GM23338 (cell line): ENCODE measurements around the gene DIO2. TPM values are rescaled to one million over a fixed set of nuclear protein-coding genes. Genes with fewer than 3 reads are reported as not detected.

Experiments
- ATAC-seq: fragments of 200-7000 bp; cut with Tn5 transposase; 3 replicates; pipeline ENCODE4 v1.9.1; 2020
- DNase-seq: peaks from one replicate; pipeline ENCODE4 v3.0.0-alpha.2; 2015; ENCODE audit warnings: low spot score
- H2AFZ ChIP-seq: fragments of 200-600 bp; sonication (generic); 2 replicates; pipeline ENCODE4 v1.8.0; 2016; ENCODE audit warnings: antibody characterized with exemption, mild to moderate bottlenecking, moderate library complexity
- H3F3A ChIP-seq: fragments of 200-600 bp; sonication (generic); replicated peaks from 2 replicates; pipeline ENCODE4 v1.8.0; 2017; ENCODE audit warnings: antibody characterized with exemption, mixed run types, low read depth
- H3K27ac ChIP-seq: fragments of 200-600 bp; sonication (generic); 2 replicates; pipeline ENCODE4 v1.6.1; 2016; ENCODE audit warnings: low read depth
- H3K27me3 ChIP-seq: fragments of 200-600 bp; sonication (generic); 2 replicates; pipeline ENCODE4 v1.8.0; 2016; ENCODE audit warnings: mild to moderate bottlenecking, mixed run types, moderate library complexity; ENCODE audit not compliant: insufficient read depth
- H3K36me3 ChIP-seq: fragments of 200-600 bp; sonication (generic); 2 replicates; pipeline ENCODE4 v1.8.0; 2016; ENCODE audit warnings: mild to moderate bottlenecking; ENCODE audit not compliant: insufficient read depth
- H3K4me1 ChIP-seq: fragments of 200-600 bp; sonication (generic); 2 replicates; pipeline ENCODE4 v1.8.0; 2016; ENCODE audit warnings: mild to moderate bottlenecking, moderate library complexity; ENCODE audit not compliant: insufficient read depth
- H3K4me2 ChIP-seq: fragments of 200-600 bp; sonication (generic); 2 replicates; pipeline ENCODE4 v1.7.1; 2017; ENCODE audit warnings: mixed run types
- H3K4me3 ChIP-seq: fragments of 200-600 bp; sonication (generic); 2 replicates; pipeline ENCODE4 v1.6.1; 2016; ENCODE audit warnings: mixed run types
- H3K79me2 ChIP-seq: fragments of 200-600 bp; sonication (generic); replicated peaks from 2 replicates; pipeline ENCODE4 v1.8.0; 2017; ENCODE audit warnings: mild to moderate bottlenecking; ENCODE audit not compliant: insufficient read depth
- H3K9me2 ChIP-seq: fragments of 200-600 bp; sonication (generic); 2 replicates; pipeline ENCODE4 v1.8.0; 2017; ENCODE audit not compliant: insufficient read depth
- H4K20me1 ChIP-seq: fragments of 200-600 bp; sonication (generic); replicated peaks from 2 replicates; pipeline ENCODE4 v1.8.0; 2017; ENCODE audit warnings: mild to moderate bottlenecking; ENCODE audit not compliant: insufficient read depth
- H3K27ac Mint-ChIP-seq: 2 replicates; pipeline ENCODE4 v1.8.0; 2020; ENCODE audit warnings: inconsistent platforms, mild to moderate bottlenecking, moderate library complexity, mixed read lengths
- H3K27me3 Mint-ChIP-seq: 3 replicates; pipeline ENCODE4 v1.8.0; 2022; ENCODE audit warnings: low read depth, mild to moderate bottlenecking, moderate library complexity, mixed read lengths, inconsistent platforms; ENCODE audit not compliant: insufficient read depth, poor library complexity
- H3K36me3 Mint-ChIP-seq: 3 replicates; pipeline ENCODE4 v1.8.0; 2021; ENCODE audit warnings: low read depth, mild to moderate bottlenecking, inconsistent platforms, moderate library complexity, mixed read lengths
- H3K4me1 Mint-ChIP-seq: 3 replicates; pipeline ENCODE4 v1.8.0; 2020; ENCODE audit warnings: mild to moderate bottlenecking, inconsistent platforms, mixed read lengths
- H3K4me3 Mint-ChIP-seq: 3 replicates; pipeline ENCODE4 v1.8.0; 2021; ENCODE audit warnings: moderate library complexity, mild to moderate bottlenecking, inconsistent platforms, mixed read lengths
- H3K9me3 Mint-ChIP-seq: 3 replicates; pipeline ENCODE4 v1.8.0; 2020; ENCODE audit warnings: moderate library complexity, mild to moderate bottlenecking, inconsistent platforms, mixed read lengths
- CREB1 ChIP-seq: fragments of 250-450 bp; sonication (Bioruptor Pico); IDR thresholded peaks from 2 replicates; pipeline ENCODE4 v1.5.0; 2020; ENCODE audit warnings: low read depth, mild to moderate bottlenecking, moderate library complexity
- CTCF ChIP-seq, 2 experiments: fragments of 200-600 bp in 1 of 2; sonication (generic) in 1 of 2; conservative IDR thresholded peaks; 2 replicates each; pipeline versions ENCODE4 v1.5.1 to v1.6.1; 2016 to 2017; ENCODE audit warnings: antibody characterized with exemption in 2 of 2, low read depth in 2 of 2, mild to moderate bottlenecking in 2 of 2, moderate library complexity in 1 of 2
- ETS1 ChIP-seq: IDR thresholded peaks from 2 replicates; pipeline ENCODE4 v1.6.1; 2016; ENCODE audit warnings: antibody characterized with exemption
- EZH2 ChIP-seq: fragments of 200-600 bp; sonication (generic); IDR thresholded peaks from one replicate; pipeline ENCODE4 v1.8.0; 2017; ENCODE audit warnings: antibody characterized with exemption, mild to moderate bottlenecking, low read depth; ENCODE audit not compliant: unreplicated experiment
- EZH2phosphoT487 ChIP-seq: fragments of 200-600 bp; sonication (generic); IDR thresholded peaks from one replicate; pipeline ENCODE4 v1.8.1; 2018; ENCODE audit warnings: antibody characterized with exemption; ENCODE audit not compliant: unreplicated experiment
- JUNB ChIP-seq: IDR thresholded peaks from one replicate; pipeline ENCODE4 v1.6.1; 2016; ENCODE audit warnings: antibody characterized with exemption; ENCODE audit not compliant: unreplicated experiment
- NANOG ChIP-seq: IDR thresholded peaks from 2 replicates; pipeline ENCODE4 v1.6.1; 2016; ENCODE audit warnings: antibody characterized with exemption, borderline replicate concordance
- POLR2AphosphoS5 ChIP-seq: IDR thresholded peaks from 2 replicates; pipeline ENCODE4 v1.6.1; 2016; ENCODE audit warnings: antibody characterized with exemption, low read depth
- REST ChIP-seq: IDR thresholded peaks from one replicate; pipeline ENCODE4 v1.6.1; 2018; ENCODE audit warnings: antibody characterized with exemption; ENCODE audit not compliant: unreplicated experiment
- STAT1 ChIP-seq: IDR thresholded peaks from one replicate; pipeline ENCODE4 v1.6.1; 2016; ENCODE audit warnings: antibody characterized with exemption; ENCODE audit not compliant: unreplicated experiment
- ZNF114 ChIP-seq: fragments of 250-450 bp; sonication (Bioruptor Pico); IDR thresholded peaks from 2 replicates; pipeline ENCODE4 v1.5.0; 2020; ENCODE audit warnings: mild to moderate bottlenecking, moderate library complexity
- ZNF331 ChIP-seq: fragments of 250-450 bp; sonication (Bioruptor Pico); IDR thresholded peaks from 2 replicates; pipeline ENCODE4 v1.5.0; 2020; ENCODE audit warnings: low read depth, mild to moderate bottlenecking, moderate library complexity
- ZNF462 ChIP-seq: fragments of 250-450 bp; sonication (Bioruptor Pico); IDR thresholded peaks from 2 replicates; pipeline ENCODE4 v1.5.0; 2020; ENCODE audit warnings: mild to moderate bottlenecking, moderate library complexity
- polyA plus RNA-seq: library from polyadenylated mRNA; unstranded; fragments of >200 nt; fragmentation: Nextera tagmentation; extraction: Ambion mirVana; gene quantifications from 2 replicates; pipeline ENCODE4 v1.2.1, GENCODE V29; 2016
- total RNA-seq: library from RNA; depleted of rRNA; stranded (reverse); fragments of >200 nt; shearing (Covaris generic); gene quantifications from 2 replicates; pipeline ENCODE4 v1.2.3, GENCODE V29; 2014

DIO2 gene
- total and polyA plus RNA-seq, 2 experiments from 2014 or later = 0.05 to 0.17 TPM

- Histone ChIP-seq H2AFZ (no peak overlapping the region), H3K36me3 (peaks cover 7% of the 10 kb centered on the region; the same call in 1 of the 2 replicates), H3K4me3 (no peak overlapping the region), H4K20me1 (no peaks in the 10 kb centered on the region), H3K4me2 (no peak overlapping the region), H3K27me3 (no peaks in the 10 kb centered on the region), H3K9me2 (no peaks in the 10 kb centered on the region), H3K4me1 (no peaks in the 10 kb centered on the region), H3K79me2 (no peaks in the 10 kb centered on the region), H3K27ac (no peak overlapping the region), H3F3A (no peaks in the 10 kb centered on the region)
- DNase-seq = no peak
- Mint-ChIP-seq H3K27ac (no peak overlapping the region), H3K4me3 (no peak overlapping the region), H3K9me3 (peaks cover 74% of the 10 kb centered on the region), H3K36me3 (peaks cover 36% of the 10 kb centered on the region), H3K4me1 (no peaks in the 10 kb centered on the region), H3K27me3 (peaks cover 3% of the 10 kb centered on the region)
- TF ChIP-seq EZH2phosphoT487 (no peak), EZH2 (no peak), CREB1 (CRISPR knock-in tag) (no peak), ZNF114 (CRISPR knock-in tag) (no peak), NANOG (no peak), ETS1 (no peak), POLR2AphosphoS5 (no peak), ZNF331 (CRISPR knock-in tag) (no peak), CTCF (conservative IDR thresholded peaks at IDR 0.05; ENCODE audit: low read depth in 2 of 2) (no peak), REST (no peak), STAT1 (no peak), ZNF462 (CRISPR knock-in tag) (no peak), JUNB (no peak)
- no peak for ATAC-seq
Observed at GRCh38 chr14:80233470-80234089, 22.3 kb upstream of the DIO2 start.
